D721Med (cell line): ENCODE measurements around the gene GNAQ.

Experiments used
- DNase-seq: peaks from one replicate; pipeline ENCODE4 v3.0.0; 2011; ENCODE audit warnings: low spot score; ENCODE audit not compliant: insufficient read length
- FAIRE-seq: peaks from 2 replicates; lab custom pipeline; 2011; peaks lifted over from hg19 to GRCh38; lab: Jason Lieb, UNC
- CTCF ChIP-seq: IDR thresholded peaks from 2 replicates; pipeline ENCODE4 v1.5.1; 2012; ENCODE audit warnings: mild to moderate bottlenecking, control low read depth; ENCODE audit not compliant: insufficient read depth; ENCODE audit errors: missing control alignments

Gene GNAQ

GRCh38 chr9:77915744-77916143 is 115.9 kb downstream of the GNAQ start:
- no peak for TF ChIP-seq CTCF
- DNase-seq (no peak), FAIRE-seq (no peak)

- TF ChIP-seq CTCF: no peak
- no peak for FAIRE-seq
- no peak for DNase-seq
Measured at GRCh38 chr9:77912895-77913693, 118.5 kb downstream of the GNAQ start.

GRCh38 chr9:77911928-77912327 is 119.7 kb downstream of the GNAQ start:
- no peak for FAIRE-seq
- DNase-seq: no peak
- TF ChIP-seq CTCF: no peak

DNA sequence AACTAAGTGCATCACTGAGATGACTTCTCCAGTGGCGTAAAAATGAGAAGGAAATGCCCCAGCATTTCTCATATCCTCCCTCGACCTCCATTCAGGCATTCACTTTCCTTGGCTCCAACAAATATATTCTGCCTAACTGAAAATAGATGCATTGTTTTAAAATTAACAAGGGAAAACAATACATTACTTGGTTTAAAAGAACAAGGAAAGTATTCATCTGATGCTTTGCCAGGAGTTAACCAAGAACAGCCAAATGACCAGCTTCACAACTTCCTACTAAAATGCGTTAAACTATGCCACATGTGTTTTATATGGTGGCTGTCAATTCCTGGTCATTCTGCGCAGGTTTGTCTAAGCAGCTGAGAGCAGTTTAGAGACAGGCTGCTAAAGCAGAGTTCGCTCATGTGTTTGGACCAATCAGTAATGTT is 121.4 kb downstream of the GNAQ start:
- TF ChIP-seq CTCF: no peak
- FAIRE-seq (no peak), DNase-seq (no peak)

GRCh38 chr9:77909306-77909705 is 122.3 kb downstream of the GNAQ start:
- FAIRE-seq: no peak
- no peak for DNase-seq
- TF ChIP-seq CTCF: no peak

- no peak for FAIRE-seq
- TF ChIP-seq CTCF: no peak
Measured at GRCh38 chr9:77908293-77908692, 123.3 kb downstream of the GNAQ start.

DNA sequence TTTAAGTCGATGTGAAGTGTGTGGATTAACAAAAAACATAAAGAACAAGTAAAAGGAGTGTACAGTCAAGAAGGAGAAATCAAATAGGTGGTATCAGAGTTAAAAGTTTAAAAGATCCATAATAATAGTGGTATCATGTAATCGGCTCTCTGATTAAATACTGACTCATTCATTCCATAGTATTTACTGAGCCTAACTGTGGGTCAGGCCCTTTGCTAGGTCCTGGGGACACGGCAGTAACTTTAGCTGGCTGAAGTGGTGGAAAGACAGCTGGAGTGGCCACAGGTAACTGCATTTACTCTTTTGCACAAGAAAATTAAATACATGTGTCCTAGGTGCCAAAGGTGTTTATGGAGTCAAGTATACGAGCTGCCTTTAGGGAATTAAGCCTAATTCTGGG is 124.0 kb downstream of the GNAQ start:
- FAIRE-seq: no peak
- no peak for DNase-seq

More at GRCh38 chr9:77908293-77908692, 123.3 kb downstream of the GNAQ start:
- DNase-seq: no peak

More for the DNA sequence above, 124.0 kb downstream of the GNAQ start:
- TF ChIP-seq CTCF: no peak
